NT2/D1 (cell line): ENCODE measurements around the gene DMXL2.

Source experiments
- SUZ12 ChIP-seq: IDR thresholded peaks from 2 replicates; pipeline ENCODE4 v1.6.1; 2011; ENCODE audit not compliant: insufficient read length, insufficient read depth; ENCODE audit errors: extremely low read depth
- YY1 ChIP-seq: IDR thresholded peaks from 2 replicates; pipeline ENCODE4 v1.6.1; 2011; ENCODE audit not compliant: insufficient read length, insufficient read depth

GRCh38 chr15:51634591-51635198 lies 12.1 kb upstream of the DMXL2 start:
- TF ChIP-seq SUZ12 (no peak), YY1 (no peak)
